GM23338 (cell line): ENCODE results near the gene RFESD. TPM values are rescaled to one million over a fixed set of nuclear protein-coding genes. Genes with fewer than 3 reads are reported as not detected.

Experiments
- ATAC-seq: fragments of 200-7000 bp; cut with Tn5 transposase; 3 replicates; pipeline ENCODE4 v1.9.1; 2020
- DNase-seq: peaks from one replicate; pipeline ENCODE4 v3.0.0-alpha.2; 2015; ENCODE audit warnings: low spot score
- H2AFZ ChIP-seq: fragments of 200-600 bp; sonication (generic); 2 replicates; pipeline ENCODE4 v1.8.0; 2016; ENCODE audit warnings: antibody characterized with exemption, mild to moderate bottlenecking, moderate library complexity
- H3F3A ChIP-seq: fragments of 200-600 bp; sonication (generic); replicated peaks from 2 replicates; pipeline ENCODE4 v1.8.0; 2017; ENCODE audit warnings: antibody characterized with exemption, mixed run types, low read depth
- H3K27ac ChIP-seq: fragments of 200-600 bp; sonication (generic); 2 replicates; pipeline ENCODE4 v1.6.1; 2016; ENCODE audit warnings: low read depth
- H3K27me3 ChIP-seq: fragments of 200-600 bp; sonication (generic); 2 replicates; pipeline ENCODE4 v1.8.0; 2016; ENCODE audit warnings: mild to moderate bottlenecking, mixed run types, moderate library complexity; ENCODE audit not compliant: insufficient read depth
- H3K36me3 ChIP-seq: fragments of 200-600 bp; sonication (generic); 2 replicates; pipeline ENCODE4 v1.8.0; 2016; ENCODE audit warnings: mild to moderate bottlenecking; ENCODE audit not compliant: insufficient read depth
- H3K4me1 ChIP-seq: fragments of 200-600 bp; sonication (generic); 2 replicates; pipeline ENCODE4 v1.8.0; 2016; ENCODE audit warnings: mild to moderate bottlenecking, moderate library complexity; ENCODE audit not compliant: insufficient read depth
- H3K4me2 ChIP-seq: fragments of 200-600 bp; sonication (generic); 2 replicates; pipeline ENCODE4 v1.7.1; 2017; ENCODE audit warnings: mixed run types
- H3K4me3 ChIP-seq: fragments of 200-600 bp; sonication (generic); 2 replicates; pipeline ENCODE4 v1.6.1; 2016; ENCODE audit warnings: mixed run types
- H3K79me2 ChIP-seq: fragments of 200-600 bp; sonication (generic); replicated peaks from 2 replicates; pipeline ENCODE4 v1.8.0; 2017; ENCODE audit warnings: mild to moderate bottlenecking; ENCODE audit not compliant: insufficient read depth
- H3K9me2 ChIP-seq: fragments of 200-600 bp; sonication (generic); 2 replicates; pipeline ENCODE4 v1.8.0; 2017; ENCODE audit not compliant: insufficient read depth
- H4K20me1 ChIP-seq: fragments of 200-600 bp; sonication (generic); replicated peaks from 2 replicates; pipeline ENCODE4 v1.8.0; 2017; ENCODE audit warnings: mild to moderate bottlenecking; ENCODE audit not compliant: insufficient read depth
- H3K27ac Mint-ChIP-seq: 2 replicates; pipeline ENCODE4 v1.8.0; 2020; ENCODE audit warnings: inconsistent platforms, mild to moderate bottlenecking, moderate library complexity, mixed read lengths
- H3K27me3 Mint-ChIP-seq: 3 replicates; pipeline ENCODE4 v1.8.0; 2022; ENCODE audit warnings: low read depth, mild to moderate bottlenecking, moderate library complexity, mixed read lengths, inconsistent platforms; ENCODE audit not compliant: insufficient read depth, poor library complexity
- H3K36me3 Mint-ChIP-seq: 3 replicates; pipeline ENCODE4 v1.8.0; 2021; ENCODE audit warnings: low read depth, mild to moderate bottlenecking, inconsistent platforms, moderate library complexity, mixed read lengths
- H3K4me1 Mint-ChIP-seq: 3 replicates; pipeline ENCODE4 v1.8.0; 2020; ENCODE audit warnings: mild to moderate bottlenecking, inconsistent platforms, mixed read lengths
- H3K4me3 Mint-ChIP-seq: 3 replicates; pipeline ENCODE4 v1.8.0; 2021; ENCODE audit warnings: moderate library complexity, mild to moderate bottlenecking, inconsistent platforms, mixed read lengths
- H3K9me3 Mint-ChIP-seq: 3 replicates; pipeline ENCODE4 v1.8.0; 2020; ENCODE audit warnings: moderate library complexity, mild to moderate bottlenecking, inconsistent platforms, mixed read lengths
- CREB1 ChIP-seq: fragments of 250-450 bp; sonication (Bioruptor Pico); IDR thresholded peaks from 2 replicates; pipeline ENCODE4 v1.5.0; 2020; ENCODE audit warnings: low read depth, mild to moderate bottlenecking, moderate library complexity
- EZH2 ChIP-seq: fragments of 200-600 bp; sonication (generic); IDR thresholded peaks from one replicate; pipeline ENCODE4 v1.8.0; 2017; ENCODE audit warnings: antibody characterized with exemption, mild to moderate bottlenecking, low read depth; ENCODE audit not compliant: unreplicated experiment
- POLR2AphosphoS5 ChIP-seq: IDR thresholded peaks from 2 replicates; pipeline ENCODE4 v1.6.1; 2016; ENCODE audit warnings: antibody characterized with exemption, low read depth
- STAT1 ChIP-seq: IDR thresholded peaks from one replicate; pipeline ENCODE4 v1.6.1; 2016; ENCODE audit warnings: antibody characterized with exemption; ENCODE audit not compliant: unreplicated experiment
- ZNF331 ChIP-seq: fragments of 250-450 bp; sonication (Bioruptor Pico); IDR thresholded peaks from 2 replicates; pipeline ENCODE4 v1.5.0; 2020; ENCODE audit warnings: low read depth, mild to moderate bottlenecking, moderate library complexity
- polyA plus RNA-seq: library from polyadenylated mRNA; unstranded; fragments of >200 nt; fragmentation: Nextera tagmentation; extraction: Ambion mirVana; gene quantifications from 2 replicates; pipeline ENCODE4 v1.2.1, GENCODE V29; 2016
- total RNA-seq: library from RNA; depleted of rRNA; stranded (reverse); fragments of >200 nt; shearing (Covaris generic); gene quantifications from 2 replicates; pipeline ENCODE4 v1.2.3, GENCODE V29; 2014
- TF ChIP-seq, protein P1 (sequence below): fragments of 250-450 bp; sonication (Bioruptor Pico); IDR thresholded peaks from 2 replicates; pipeline ENCODE4 v1.5.0; 2020; ENCODE audit warnings: mild to moderate bottlenecking, moderate library complexity
- TF ChIP-seq, protein P2 (sequence below): IDR thresholded peaks from one replicate; pipeline ENCODE4 v1.6.1; 2018; ENCODE audit warnings: antibody characterized with exemption; ENCODE audit not compliant: unreplicated experiment
- TF ChIP-seq, protein P3 (sequence below), 2 experiments: fragments of 200-600 bp in 1 of 2; sonication (generic) in 1 of 2; conservative IDR thresholded peaks; 2 replicates each; pipeline versions ENCODE4 v1.5.1 to v1.6.1; 2016 to 2017; ENCODE audit warnings: antibody characterized with exemption in 2 of 2, low read depth in 2 of 2, mild to moderate bottlenecking in 2 of 2, moderate library complexity in 1 of 2

RFESD gene
- total and polyA plus RNA-seq, 2 experiments from 2014 or later: 2.4 to 6.9 TPM

DNA sequence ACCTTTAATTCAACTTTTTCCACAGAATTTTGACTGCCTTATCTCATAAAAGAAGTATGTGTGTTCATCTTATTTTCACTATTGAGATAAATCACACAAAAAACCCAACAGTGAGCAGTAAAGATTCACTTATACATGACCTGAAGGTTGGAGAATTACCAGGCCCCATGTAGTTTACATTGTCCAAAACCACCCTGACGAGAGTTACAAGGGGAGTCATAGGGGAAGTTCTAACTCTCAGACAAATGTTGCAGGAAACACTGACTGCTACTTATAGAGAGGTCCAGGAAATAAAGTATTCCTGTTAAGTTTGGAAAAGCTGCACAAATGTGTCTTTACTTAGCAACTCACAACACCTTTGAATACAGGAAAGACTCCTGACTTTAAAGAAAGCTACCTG lies 22.2 kb downstream of the RFESD start (continued):
- TF ChIP-seq, protein P1, sequence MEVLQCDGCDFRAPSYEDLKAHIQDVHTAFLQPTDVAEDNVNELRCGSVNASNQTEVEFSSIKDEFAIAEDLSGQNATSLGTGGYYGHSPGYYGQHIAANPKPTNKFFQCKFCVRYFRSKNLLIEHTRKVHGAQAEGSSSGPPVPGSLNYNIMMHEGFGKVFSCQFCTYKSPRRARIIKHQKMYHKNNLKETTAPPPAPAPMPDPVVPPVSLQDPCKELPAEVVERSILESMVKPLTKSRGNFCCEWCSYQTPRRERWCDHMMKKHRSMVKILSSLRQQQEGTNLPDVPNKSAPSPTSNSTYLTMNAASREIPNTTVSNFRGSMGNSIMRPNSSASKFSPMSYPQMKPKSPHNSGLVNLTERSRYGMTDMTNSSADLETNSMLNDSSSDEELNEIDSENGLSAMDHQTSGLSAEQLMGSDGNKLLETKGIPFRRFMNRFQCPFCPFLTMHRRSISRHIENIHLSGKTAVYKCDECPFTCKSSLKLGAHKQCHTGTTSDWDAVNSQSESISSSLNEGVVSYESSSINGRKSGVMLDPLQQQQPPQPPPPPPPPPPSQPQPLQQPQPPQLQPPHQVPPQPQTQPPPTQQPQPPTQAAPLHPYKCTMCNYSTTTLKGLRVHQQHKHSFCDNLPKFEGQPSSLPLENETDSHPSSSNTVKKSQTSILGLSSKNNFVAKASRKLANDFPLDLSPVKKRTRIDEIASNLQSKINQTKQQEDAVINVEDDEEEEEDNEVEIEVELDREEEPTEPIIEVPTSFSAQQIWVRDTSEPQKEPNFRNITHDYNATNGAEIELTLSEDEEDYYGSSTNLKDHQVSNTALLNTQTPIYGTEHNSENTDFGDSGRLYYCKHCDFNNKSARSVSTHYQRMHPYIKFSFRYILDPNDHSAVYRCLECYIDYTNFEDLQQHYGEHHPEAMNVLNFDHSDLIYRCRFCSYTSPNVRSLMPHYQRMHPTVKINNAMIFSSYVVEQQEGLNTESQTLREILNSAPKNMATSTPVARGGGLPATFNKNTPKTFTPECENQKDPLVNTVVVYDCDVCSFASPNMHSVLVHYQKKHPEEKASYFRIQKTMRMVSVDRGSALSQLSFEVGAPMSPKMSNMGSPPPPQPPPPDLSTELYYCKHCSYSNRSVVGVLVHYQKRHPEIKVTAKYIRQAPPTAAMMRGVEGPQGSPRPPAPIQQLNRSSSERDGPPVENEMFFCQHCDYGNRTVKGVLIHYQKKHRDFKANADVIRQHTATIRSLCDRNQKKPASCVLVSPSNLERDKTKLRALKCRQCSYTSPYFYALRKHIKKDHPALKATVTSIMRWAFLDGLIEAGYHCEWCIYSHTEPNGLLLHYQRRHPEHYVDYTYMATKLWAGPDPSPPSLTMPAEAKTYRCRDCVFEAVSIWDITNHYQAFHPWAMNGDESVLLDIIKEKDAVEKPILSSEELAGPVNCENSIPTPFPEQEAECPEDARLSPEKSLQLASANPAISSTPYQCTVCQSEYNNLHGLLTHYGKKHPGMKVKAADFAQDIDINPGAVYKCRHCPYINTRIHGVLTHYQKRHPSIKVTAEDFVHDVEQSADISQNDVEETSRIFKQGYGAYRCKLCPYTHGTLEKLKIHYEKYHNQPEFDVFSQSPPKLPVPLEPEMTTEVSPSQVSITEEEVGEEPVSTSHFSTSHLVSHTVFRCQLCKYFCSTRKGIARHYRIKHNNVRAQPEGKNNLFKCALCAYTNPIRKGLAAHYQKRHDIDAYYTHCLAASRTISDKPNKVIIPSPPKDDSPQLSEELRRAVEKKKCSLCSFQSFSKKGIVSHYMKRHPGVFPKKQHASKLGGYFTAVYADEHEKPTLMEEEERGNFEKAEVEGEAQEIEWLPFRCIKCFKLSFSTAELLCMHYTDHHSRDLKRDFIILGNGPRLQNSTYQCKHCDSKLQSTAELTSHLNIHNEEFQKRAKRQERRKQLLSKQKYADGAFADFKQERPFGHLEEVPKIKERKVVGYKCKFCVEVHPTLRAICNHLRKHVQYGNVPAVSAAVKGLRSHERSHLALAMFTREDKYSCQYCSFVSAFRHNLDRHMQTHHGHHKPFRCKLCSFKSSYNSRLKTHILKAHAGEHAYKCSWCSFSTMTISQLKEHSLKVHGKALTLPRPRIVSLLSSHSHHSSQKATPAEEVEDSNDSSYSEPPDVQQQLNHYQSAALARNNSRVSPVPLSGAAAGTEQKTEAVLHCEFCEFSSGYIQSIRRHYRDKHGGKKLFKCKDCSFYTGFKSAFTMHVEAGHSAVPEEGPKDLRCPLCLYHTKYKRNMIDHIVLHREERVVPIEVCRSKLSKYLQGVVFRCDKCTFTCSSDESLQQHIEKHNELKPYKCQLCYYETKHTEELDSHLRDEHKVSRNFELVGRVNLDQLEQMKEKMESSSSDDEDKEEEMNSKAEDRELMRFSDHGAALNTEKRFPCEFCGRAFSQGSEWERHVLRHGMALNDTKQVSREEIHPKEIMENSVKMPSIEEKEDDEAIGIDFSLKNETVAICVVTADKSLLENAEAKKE: no peak
- TF ChIP-seq POLR2AphosphoS5 (no peak), CREB1 (CRISPR knock-in tag) (no peak), STAT1 (no peak)

DNA sequence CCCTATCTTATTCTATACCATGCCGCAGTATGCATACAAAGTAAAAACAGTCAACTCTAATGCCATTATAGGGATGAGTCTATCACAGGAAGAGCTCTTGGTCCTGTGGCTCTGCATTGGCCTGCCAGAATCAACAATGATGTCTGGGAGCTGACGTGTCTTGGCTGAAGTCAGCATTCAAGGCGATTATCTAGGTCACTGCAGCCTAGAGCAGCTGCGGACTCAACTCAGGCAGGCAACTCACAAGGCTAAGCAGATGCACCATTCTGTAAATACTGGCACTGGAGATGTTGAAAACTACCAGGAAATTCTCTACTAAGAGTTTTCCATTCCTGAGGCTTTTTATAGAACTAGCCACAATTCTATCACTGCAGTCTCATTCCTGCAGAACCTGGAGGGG lies 23.0 kb downstream of the RFESD start:
- H3K9me3 Mint-ChIP-seq: no peaks in the 10 kb centered on the region; the same call in 2 of the 3 replicates
- Histone ChIP-seq H3K36me3 (no peaks in the 10 kb centered on the region), H3K27me3 (no peaks in the 10 kb centered on the region), H3F3A (no peaks in the 10 kb centered on the region), H2AFZ (peak overlapping the region; percentile 57; the same call in 1 of the 2 replicates), H4K20me1 (no peaks in the 10 kb centered on the region), H3K4me2 (no peak overlapping the region), H3K9me2 (no peaks in the 10 kb centered on the region), H3K4me1 (no peaks in the 10 kb centered on the region), H3K79me2 (no peaks in the 10 kb centered on the region), H3K27ac (no peak overlapping the region), H3K4me3 (no peak overlapping the region)
- no peak for DNase-seq
- ATAC-seq: no peak
- H3K4me1 Mint-ChIP-seq: no peaks in the 10 kb centered on the region
- H3K36me3 Mint-ChIP-seq: no peaks in the 10 kb centered on the region
- H3K27ac Mint-ChIP-seq: no peak overlapping the region
- no peaks in the 10 kb centered on the region for H3K27me3 Mint-ChIP-seq
- H3K4me3 Mint-ChIP-seq: no peak overlapping the region
- TF ChIP-seq ZNF331 (CRISPR knock-in tag): no peak
- TF ChIP-seq, protein P2, sequence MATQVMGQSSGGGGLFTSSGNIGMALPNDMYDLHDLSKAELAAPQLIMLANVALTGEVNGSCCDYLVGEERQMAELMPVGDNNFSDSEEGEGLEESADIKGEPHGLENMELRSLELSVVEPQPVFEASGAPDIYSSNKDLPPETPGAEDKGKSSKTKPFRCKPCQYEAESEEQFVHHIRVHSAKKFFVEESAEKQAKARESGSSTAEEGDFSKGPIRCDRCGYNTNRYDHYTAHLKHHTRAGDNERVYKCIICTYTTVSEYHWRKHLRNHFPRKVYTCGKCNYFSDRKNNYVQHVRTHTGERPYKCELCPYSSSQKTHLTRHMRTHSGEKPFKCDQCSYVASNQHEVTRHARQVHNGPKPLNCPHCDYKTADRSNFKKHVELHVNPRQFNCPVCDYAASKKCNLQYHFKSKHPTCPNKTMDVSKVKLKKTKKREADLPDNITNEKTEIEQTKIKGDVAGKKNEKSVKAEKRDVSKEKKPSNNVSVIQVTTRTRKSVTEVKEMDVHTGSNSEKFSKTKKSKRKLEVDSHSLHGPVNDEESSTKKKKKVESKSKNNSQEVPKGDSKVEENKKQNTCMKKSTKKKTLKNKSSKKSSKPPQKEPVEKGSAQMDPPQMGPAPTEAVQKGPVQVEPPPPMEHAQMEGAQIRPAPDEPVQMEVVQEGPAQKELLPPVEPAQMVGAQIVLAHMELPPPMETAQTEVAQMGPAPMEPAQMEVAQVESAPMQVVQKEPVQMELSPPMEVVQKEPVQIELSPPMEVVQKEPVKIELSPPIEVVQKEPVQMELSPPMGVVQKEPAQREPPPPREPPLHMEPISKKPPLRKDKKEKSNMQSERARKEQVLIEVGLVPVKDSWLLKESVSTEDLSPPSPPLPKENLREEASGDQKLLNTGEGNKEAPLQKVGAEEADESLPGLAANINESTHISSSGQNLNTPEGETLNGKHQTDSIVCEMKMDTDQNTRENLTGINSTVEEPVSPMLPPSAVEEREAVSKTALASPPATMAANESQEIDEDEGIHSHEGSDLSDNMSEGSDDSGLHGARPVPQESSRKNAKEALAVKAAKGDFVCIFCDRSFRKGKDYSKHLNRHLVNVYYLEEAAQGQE: no peak
- TF ChIP-seq EZH2: no peak
- no peak for TF ChIP-seq STAT1
- TF ChIP-seq, protein P3, sequence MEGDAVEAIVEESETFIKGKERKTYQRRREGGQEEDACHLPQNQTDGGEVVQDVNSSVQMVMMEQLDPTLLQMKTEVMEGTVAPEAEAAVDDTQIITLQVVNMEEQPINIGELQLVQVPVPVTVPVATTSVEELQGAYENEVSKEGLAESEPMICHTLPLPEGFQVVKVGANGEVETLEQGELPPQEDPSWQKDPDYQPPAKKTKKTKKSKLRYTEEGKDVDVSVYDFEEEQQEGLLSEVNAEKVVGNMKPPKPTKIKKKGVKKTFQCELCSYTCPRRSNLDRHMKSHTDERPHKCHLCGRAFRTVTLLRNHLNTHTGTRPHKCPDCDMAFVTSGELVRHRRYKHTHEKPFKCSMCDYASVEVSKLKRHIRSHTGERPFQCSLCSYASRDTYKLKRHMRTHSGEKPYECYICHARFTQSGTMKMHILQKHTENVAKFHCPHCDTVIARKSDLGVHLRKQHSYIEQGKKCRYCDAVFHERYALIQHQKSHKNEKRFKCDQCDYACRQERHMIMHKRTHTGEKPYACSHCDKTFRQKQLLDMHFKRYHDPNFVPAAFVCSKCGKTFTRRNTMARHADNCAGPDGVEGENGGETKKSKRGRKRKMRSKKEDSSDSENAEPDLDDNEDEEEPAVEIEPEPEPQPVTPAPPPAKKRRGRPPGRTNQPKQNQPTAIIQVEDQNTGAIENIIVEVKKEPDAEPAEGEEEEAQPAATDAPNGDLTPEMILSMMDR (conservative IDR thresholded peaks at IDR 0.05; ENCODE audit: low read depth in 2 of 2): no peak
